Stimulated activated naive B cell treated with anti-CD40 and anti-IgM and Interleukin-4, amounts not matched to agents 10 μg/mL and 1 μg/mL and 100 μg/mL, for 72 hours (primary cell): Measurements from ENCODE around the gene CEP85.

Experiments used
- ATAC-seq, 2 donors: fragments of 150-1000 bp; cut with Tn5 transposase; replicated peaks; 2 replicates each; pipeline ENCODE4 v1.10.0; 2021; ENCODE audit warnings: moderate library complexity in 1 of 2
- DNase-seq: peaks from one replicate; pipeline ENCODE4 v3.0.0; 2021
- H3K27ac Mint-ChIP-seq: one replicate; pipeline ENCODE4 v1.8.0; 2022; ENCODE audit warnings: mild to moderate bottlenecking, mixed read lengths
- H3K27me3 Mint-ChIP-seq, 2 donors: one replicate each; pipeline ENCODE4 v1.8.0; 2022; ENCODE audit warnings: mixed read lengths in 2 of 2
- H3K36me3 Mint-ChIP-seq, 2 donors: one replicate each; pipeline ENCODE4 v1.8.0; 2022; ENCODE audit warnings: mixed read lengths in 2 of 2, mild to moderate bottlenecking in 1 of 2
- H3K4me1 Mint-ChIP-seq, 2 donors: one replicate each; pipeline ENCODE4 v1.8.0; 2022; ENCODE audit warnings: mixed read lengths in 2 of 2, mild to moderate bottlenecking in 1 of 2
- H3K4me3 Mint-ChIP-seq, 2 donors: one replicate each; pipeline ENCODE4 v1.8.0; 2022; ENCODE audit warnings: mild to moderate bottlenecking in 2 of 2, mixed read lengths in 2 of 2, moderate library complexity in 1 of 2
- H3K9me3 Mint-ChIP-seq, 2 donors: one replicate each; pipeline ENCODE4 v1.8.0; 2022; ENCODE audit warnings: mixed read lengths in 2 of 2, mild to moderate bottlenecking in 1 of 2

CEP85 gene

DNA sequence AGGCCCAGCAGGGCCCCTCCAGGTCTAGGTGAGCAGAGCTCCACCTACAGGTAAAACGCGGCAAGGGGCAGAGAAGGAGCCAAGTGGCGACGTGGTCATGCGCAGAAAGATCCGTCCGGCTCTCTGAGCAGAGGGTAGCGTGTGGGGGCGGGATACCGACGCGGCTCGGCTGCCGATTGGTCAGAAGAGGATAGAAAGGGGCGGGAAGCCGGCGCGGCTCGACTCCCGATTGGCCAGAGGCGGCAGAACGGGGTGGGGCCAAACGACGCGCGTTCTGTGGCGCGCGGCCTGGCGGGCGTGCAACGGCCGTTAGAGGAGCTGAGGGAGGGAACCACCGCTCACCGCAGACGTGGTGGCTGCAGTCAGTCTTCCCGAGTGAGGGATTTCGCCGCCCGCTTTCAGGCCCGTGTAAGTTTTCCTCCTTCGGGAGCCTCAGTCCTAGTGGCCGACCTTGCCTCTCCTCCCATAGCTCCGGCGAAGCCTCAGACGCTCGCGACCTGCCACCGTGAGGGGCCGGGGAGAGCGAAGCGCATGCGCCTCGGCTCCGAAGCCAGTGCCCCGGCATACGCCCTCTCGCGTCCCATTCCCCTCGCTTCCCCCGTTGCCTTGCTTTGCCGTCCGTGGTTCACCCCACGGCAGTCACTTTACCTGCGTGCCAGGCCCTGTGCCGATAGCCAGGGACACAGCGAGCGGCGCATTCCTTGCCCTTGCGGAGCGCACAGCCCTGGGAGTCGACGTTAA, at the start of gene CEP85:
CEP85 (plus strand) TSS at position 298 of the 741 bp plus-strand sequence. CDS start 5,584 bp downstream, outside the sequence.
- H3K36me3 Mint-ChIP-seq, result peaks cover 8 to 11% of the 10 kb centered on the region in 2 donors
- H3K9me3 Mint-ChIP-seq, result no peaks in the 10 kb centered on the region
- H3K27ac Mint-ChIP-seq, result peak within 1 kb of the TSS; percentile 97
- peaks cover 19 to 38% of the 10 kb centered on the region in 2 donors for H3K4me1 Mint-ChIP-seq
- H3K4me3 Mint-ChIP-seq, result peak within 1 kb of the TSS; percentile 91 to 99
- DNase-seq (peak; percentile 98), ATAC-seq (peak; percentile 94 to 95)
- no peaks in the 10 kb centered on the region for H3K27me3 Mint-ChIP-seq

DNA sequence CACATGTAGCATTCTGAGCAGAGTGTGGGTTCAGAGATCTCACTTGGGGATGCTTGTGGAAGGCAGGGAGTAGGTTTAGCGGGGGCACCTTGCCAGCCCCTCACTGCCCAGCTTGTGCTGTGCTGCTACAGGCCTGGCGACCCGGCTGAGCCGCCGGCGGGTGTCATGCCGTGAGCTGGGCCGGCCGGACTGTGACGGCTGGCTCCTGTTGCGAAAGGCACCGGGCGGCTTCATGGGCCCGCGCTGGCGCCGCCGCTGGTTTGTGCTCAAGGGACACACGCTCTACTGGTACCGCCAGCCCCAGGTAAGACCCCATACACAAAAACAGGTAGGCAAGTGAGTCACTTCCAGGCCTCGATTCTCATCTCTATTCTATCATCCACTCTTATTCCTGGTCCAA, 49.1 kb upstream of the CEP85 start:
- Mint-ChIP-seq H3K27me3 (no peaks in the 10 kb centered on the region), H3K36me3 (peaks cover 0 to 9% of the 10 kb centered on the region in 2 donors), H3K9me3 (no peaks in the 10 kb centered on the region), H3K4me3 (no peak overlapping the region), H3K27ac (no peak overlapping the region), H3K4me1 (no peaks in the 10 kb centered on the region)
- DNase-seq (no peak), ATAC-seq (no peak)

GRCh38 chr1:26187882-26188281, 46.1 kb upstream of the CEP85 start:
- no peaks in the 10 kb centered on the region for H3K9me3 Mint-ChIP-seq
- peaks cover 0 to 9% of the 10 kb centered on the region in 2 donors for H3K36me3 Mint-ChIP-seq
- no peak overlapping the region for H3K27ac Mint-ChIP-seq
- no peak overlapping the region for H3K4me3 Mint-ChIP-seq
- peaks cover 0 to 5% of the 10 kb centered on the region in 2 donors for H3K4me1 Mint-ChIP-seq
- no peaks in the 10 kb centered on the region for H3K27me3 Mint-ChIP-seq
- DNase-seq, result no peak
- ATAC-seq, result no peak

DNA sequence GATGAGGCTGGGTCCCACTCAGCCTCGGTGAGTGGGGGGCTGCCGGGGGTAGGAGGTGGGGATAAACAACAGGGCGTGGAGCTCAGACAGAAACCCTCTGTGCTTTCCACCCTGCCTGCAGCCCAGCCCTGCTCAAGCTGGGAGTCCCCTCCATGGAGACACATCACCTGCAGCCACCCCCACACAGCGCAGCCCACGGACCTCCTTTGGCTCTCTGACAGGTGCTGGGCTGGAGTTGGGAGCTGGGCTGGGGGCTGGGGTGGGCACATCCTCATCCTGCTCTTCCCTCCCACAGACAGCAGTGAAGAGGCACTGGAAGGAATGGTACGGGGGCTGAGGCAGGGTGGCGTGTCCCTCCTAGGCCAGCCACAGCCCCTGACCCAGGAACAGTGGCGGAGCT, 45.5 kb upstream of the CEP85 start:
- H3K9me3 Mint-ChIP-seq, result no peaks in the 10 kb centered on the region
- no peak overlapping the region for H3K4me3 Mint-ChIP-seq
- no peak overlapping the region for H3K27ac Mint-ChIP-seq
- peaks cover 0 to 9% of the 10 kb centered on the region in 2 donors for H3K36me3 Mint-ChIP-seq
- DNase-seq, result no peak
- peaks cover 0 to 5% of the 10 kb centered on the region in 2 donors for H3K4me1 Mint-ChIP-seq
- no peak for ATAC-seq
- no peaks in the 10 kb centered on the region for H3K27me3 Mint-ChIP-seq

GRCh38 chr1:26189331-26189730, 44.7 kb upstream of the CEP85 start:
- no peaks in the 10 kb centered on the region for H3K27me3 Mint-ChIP-seq
- no peak for DNase-seq
- no peaks in the 10 kb centered on the region for H3K9me3 Mint-ChIP-seq
- H3K4me3 Mint-ChIP-seq, result no peak overlapping the region
- no peak overlapping the region for H3K27ac Mint-ChIP-seq
- H3K36me3 Mint-ChIP-seq, result peaks cover 0 to 9% of the 10 kb centered on the region in 2 donors
- peaks cover 0 to 5% of the 10 kb centered on the region in 2 donors for H3K4me1 Mint-ChIP-seq
- no peak for ATAC-seq

- no peak for ATAC-seq
- H3K4me3 Mint-ChIP-seq, result no peak overlapping the region
- peaks cover 0 to 5% of the 10 kb centered on the region in 2 donors for H3K4me1 Mint-ChIP-seq
- peaks cover 0 to 9% of the 10 kb centered on the region in 2 donors for H3K36me3 Mint-ChIP-seq
- DNase-seq, result no peak
- H3K27me3 Mint-ChIP-seq, result no peaks in the 10 kb centered on the region
- H3K27ac Mint-ChIP-seq, result no peak overlapping the region
- no peaks in the 10 kb centered on the region for H3K9me3 Mint-ChIP-seq
These were observed 44.2 kb upstream of the CEP85 start for GRCh38 chr1:26189751-26190275.

- no peak within 1 kb of the TSS for H3K4me3 Mint-ChIP-seq
- H3K27me3 Mint-ChIP-seq, result no peaks in the 10 kb centered on the region
- H3K4me1 Mint-ChIP-seq, result peaks cover 0 to 5% of the 10 kb centered on the region in 2 donors
- H3K36me3 Mint-ChIP-seq, result peaks cover 0 to 9% of the 10 kb centered on the region in 2 donors
- H3K9me3 Mint-ChIP-seq, result no peaks in the 10 kb centered on the region
- DNase-seq (no peak), ATAC-seq (no peak)
- H3K27ac Mint-ChIP-seq, result no peak within 1 kb of the TSS
These were observed 43.5 kb upstream of the CEP85 start, which contains the start of gene CATSPER4 for GRCh38 chr1:26190373-26190987. Gene CATSPER4, plus strand, starts transcription at chr1:26190602. Its CDS starts 26 bp downstream, at chr1:26190628.

- H3K27ac Mint-ChIP-seq, result no peak overlapping the region
- no peak for DNase-seq
- H3K4me3 Mint-ChIP-seq, result no peak overlapping the region
- H3K27me3 Mint-ChIP-seq, result no peaks in the 10 kb centered on the region
- H3K36me3 Mint-ChIP-seq, result peaks cover 0 to 9% of the 10 kb centered on the region in 2 donors
- no peaks in the 10 kb centered on the region for H3K9me3 Mint-ChIP-seq
- no peak for ATAC-seq
- peaks cover 0 to 5% of the 10 kb centered on the region in 2 donors for H3K4me1 Mint-ChIP-seq
These were observed 42.3 kb upstream of the CEP85 start for GRCh38 chr1:26191739-26192138.

DNA sequence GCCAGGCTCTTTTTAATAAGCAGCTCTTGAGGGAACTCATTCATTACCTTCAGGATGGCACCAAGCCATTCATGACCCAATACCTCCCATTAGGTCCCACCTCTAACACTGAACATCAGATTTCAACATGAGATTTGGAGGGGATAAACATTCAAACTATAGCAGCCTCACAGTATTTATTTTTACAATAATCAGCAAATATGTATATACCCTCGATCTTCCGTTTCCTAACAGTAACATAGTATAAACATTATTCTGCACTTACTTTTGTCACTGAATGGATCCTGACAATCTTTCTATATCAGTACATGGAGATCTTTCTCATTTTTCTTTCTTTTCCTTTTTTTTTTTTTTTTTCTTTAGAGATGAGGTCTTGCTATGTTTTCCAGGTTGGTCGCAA, 38.2 kb upstream of the CEP85 start:
- peaks cover under 1 to 5% of the 10 kb centered on the region in 2 donors for H3K4me1 Mint-ChIP-seq
- ATAC-seq (no peak), DNase-seq (no peak)
- H3K27me3 Mint-ChIP-seq, result peaks cover 5 to 12% of the 10 kb centered on the region in 2 donors
- H3K4me3 Mint-ChIP-seq, result no peak overlapping the region
- no peaks in the 10 kb centered on the region for H3K9me3 Mint-ChIP-seq
- H3K27ac Mint-ChIP-seq, result no peak overlapping the region
- no peaks in the 10 kb centered on the region for H3K36me3 Mint-ChIP-seq

DNA sequence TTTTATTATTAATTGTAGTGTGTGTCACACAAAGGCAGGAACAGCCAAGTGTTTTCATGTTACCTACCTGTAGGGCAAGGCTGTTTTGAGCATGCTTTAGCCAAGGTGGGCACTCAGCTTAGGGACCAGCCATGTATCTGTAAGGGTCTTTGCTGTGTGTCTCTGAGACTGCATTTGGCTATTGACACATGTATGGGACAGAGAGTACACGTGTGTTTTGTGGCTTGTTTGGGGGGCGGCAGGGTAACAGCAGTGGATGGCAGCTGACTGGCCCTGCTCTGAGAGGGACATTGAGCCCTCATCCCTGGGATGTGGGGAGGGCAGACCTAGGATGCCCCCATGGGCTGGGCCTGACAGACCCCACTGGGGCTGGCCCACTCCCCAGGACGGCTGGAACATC, 36.7 kb upstream of the CEP85 start:
- no peaks in the 10 kb centered on the region for H3K9me3 Mint-ChIP-seq
- H3K27ac Mint-ChIP-seq, result no peak overlapping the region
- peaks cover 10 to 19% of the 10 kb centered on the region in 2 donors for H3K27me3 Mint-ChIP-seq
- H3K4me3 Mint-ChIP-seq, result no peak overlapping the region
- no peaks in the 10 kb centered on the region for H3K36me3 Mint-ChIP-seq
- peaks cover 0 to 6% of the 10 kb centered on the region in 2 donors for H3K4me1 Mint-ChIP-seq
- DNase-seq (no peak), ATAC-seq (no peak)

DNA sequence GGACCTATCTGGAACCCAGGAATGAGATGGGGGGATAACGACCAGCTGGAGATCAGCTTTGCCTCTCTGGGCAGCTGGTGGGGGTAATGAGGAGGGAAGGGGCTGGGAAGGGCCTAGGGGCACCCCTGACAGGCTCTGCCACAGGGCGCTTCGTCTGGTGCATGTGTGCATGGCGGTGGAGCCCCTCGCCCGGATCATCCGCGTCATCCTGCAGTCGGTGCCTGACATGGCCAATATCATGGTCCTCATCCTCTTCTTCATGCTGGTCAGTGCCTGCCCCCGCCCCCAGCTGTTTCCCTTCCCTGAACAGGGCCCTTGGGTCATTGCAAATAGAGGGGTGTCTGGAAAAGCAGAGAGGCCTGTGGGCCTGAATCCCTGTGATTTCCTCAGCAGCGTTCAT, 36.2 kb upstream of the CEP85 start:
- H3K27me3 Mint-ChIP-seq, result peaks cover 15 to 19% of the 10 kb centered on the region in 2 donors

GRCh38 chr1:26200413-26200812, 33.6 kb upstream of the CEP85 start:
- Mint-ChIP-seq H3K36me3 (no peaks in the 10 kb centered on the region), H3K27me3 (peaks cover 21 to 24% of the 10 kb centered on the region in 2 donors), H3K4me1 (peaks cover 0 to 6% of the 10 kb centered on the region in 2 donors), H3K9me3 (no peaks in the 10 kb centered on the region), H3K27ac (no peak overlapping the region), H3K4me3 (no peak overlapping the region)
- ATAC-seq (no peak), DNase-seq (no peak)

More for the DNA sequence above, 36.2 kb upstream of the CEP85 start:
- Mint-ChIP-seq H3K9me3 (no peaks in the 10 kb centered on the region), H3K4me1 (peaks cover 0 to 6% of the 10 kb centered on the region in 2 donors), H3K4me3 (no peak overlapping the region), H3K36me3 (no peaks in the 10 kb centered on the region), H3K27ac (no peak overlapping the region)
- no peak for DNase-seq
- no peak for ATAC-seq

- Mint-ChIP-seq H3K36me3 (no peaks in the 10 kb centered on the region), H3K27ac (no peak overlapping the region), H3K4me1 (peaks cover 0 to 6% of the 10 kb centered on the region in 2 donors), H3K27me3 (peaks cover 18 to 21% of the 10 kb centered on the region in 2 donors), H3K4me3 (no peak overlapping the region), H3K9me3 (no peaks in the 10 kb centered on the region)
- ATAC-seq, result peak in 1 of 2 donors; percentile 21
- no peak for DNase-seq
These were observed 30.2 kb upstream of the CEP85 start for GRCh38 chr1:26203642-26204318.

DNA sequence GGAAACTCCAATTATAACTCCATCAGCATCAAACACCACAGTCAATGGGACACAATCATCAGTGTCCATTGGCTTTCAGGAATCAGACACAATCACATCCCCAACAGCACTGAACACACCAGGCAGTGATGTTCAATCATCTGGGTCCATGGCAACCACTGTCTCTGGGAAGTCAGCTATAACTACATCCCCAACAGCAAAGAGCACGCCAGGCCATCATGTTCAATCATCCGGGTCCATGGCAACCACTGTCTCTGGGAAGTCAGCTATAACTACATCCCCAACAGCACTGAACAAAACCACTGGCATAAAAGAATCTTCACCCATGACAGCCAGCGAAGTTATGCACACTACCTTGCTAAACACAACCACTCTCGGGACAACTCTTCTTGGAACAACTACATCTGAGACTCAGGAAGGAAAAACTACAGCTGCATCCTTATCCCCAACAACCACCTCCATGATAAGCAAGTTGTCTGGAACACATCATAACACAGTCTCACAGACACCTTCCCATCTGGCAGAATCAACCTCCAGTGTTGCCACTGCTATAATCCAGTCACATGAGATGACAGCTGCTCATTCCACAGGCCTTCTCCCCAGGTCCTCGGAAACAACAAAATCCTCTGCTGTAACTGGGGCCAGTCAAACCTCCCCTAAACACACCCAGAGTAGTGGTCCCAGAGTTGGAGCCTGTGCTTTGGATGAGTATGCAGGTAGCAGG, 23.7 kb upstream of the CEP85 start:
- Mint-ChIP-seq H3K4me3 (no peak overlapping the region), H3K9me3 (no peaks in the 10 kb centered on the region), H3K27me3 (peaks cover 0 to 7% of the 10 kb centered on the region in 2 donors), H3K36me3 (no peaks in the 10 kb centered on the region), H3K27ac (no peak overlapping the region), H3K4me1 (no peaks in the 10 kb centered on the region)
- no peak for DNase-seq
- no peak for ATAC-seq
